Neuron (in vitro differentiated cells): Measurements from ENCODE around the gene BTC.
"Not testable (repeated sequence)": the region's sequence is repeated elsewhere in the genome, so short reads cannot be mapped to it uniquely, and the experiment has no call there.

ENCODE experiments used
- H2AFZ ChIP-seq: one replicate; pipeline ENCODE4 v1.6.1; 2013; ENCODE audit warnings: low read depth, mild to moderate bottlenecking, inconsistent platforms, low read length, moderate library complexity
- H3K27me3 ChIP-seq: one replicate; pipeline ENCODE4 v1.6.1; 2013; ENCODE audit warnings: low read length; ENCODE audit not compliant: insufficient read depth
- H3K36me3 ChIP-seq: one replicate; pipeline ENCODE4 v1.6.1; 2013; ENCODE audit warnings: low read length; ENCODE audit not compliant: insufficient read depth
- H3K4me1 ChIP-seq: one replicate; pipeline ENCODE4 v1.6.1; 2013; ENCODE audit warnings: low read length; ENCODE audit not compliant: insufficient read depth
- H3K4me3 ChIP-seq: 2 replicates; pipeline ENCODE4 v1.5.1; 2013; ENCODE audit warnings: mild to moderate bottlenecking, low read length, moderate library complexity
- H3K9me3 ChIP-seq: one replicate; pipeline ENCODE4 v1.6.1; 2013; ENCODE audit warnings: low read length

BTC gene

DNA sequence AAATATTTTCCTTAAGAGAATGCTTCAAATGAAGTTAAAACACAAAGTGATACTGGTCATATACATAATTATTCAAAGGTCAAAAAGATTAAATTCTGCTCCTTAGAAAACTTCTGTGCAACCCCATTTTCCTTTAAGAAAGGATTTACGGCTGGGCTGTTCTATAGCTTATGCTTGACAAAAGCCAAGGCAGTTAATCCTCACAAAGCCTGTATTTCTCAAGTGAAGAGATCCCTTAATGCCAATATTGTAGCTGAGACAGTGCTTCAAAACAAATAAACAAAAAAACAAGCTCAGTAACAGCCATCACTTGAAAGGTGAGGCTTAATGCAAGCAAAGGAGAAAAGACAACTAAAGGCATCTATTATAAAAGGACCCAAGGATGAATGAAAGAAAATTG is 42.5 kb downstream of the BTC start:
- Histone ChIP-seq H3K27me3 (no peaks in the 10 kb centered on the region), H3K9me3 (no peaks in the 10 kb centered on the region), H3K4me3 (no peak overlapping the region), H3K4me1 (no peaks in the 10 kb centered on the region), H2AFZ (no peak overlapping the region), H3K36me3 (no peaks in the 10 kb centered on the region)

DNA sequence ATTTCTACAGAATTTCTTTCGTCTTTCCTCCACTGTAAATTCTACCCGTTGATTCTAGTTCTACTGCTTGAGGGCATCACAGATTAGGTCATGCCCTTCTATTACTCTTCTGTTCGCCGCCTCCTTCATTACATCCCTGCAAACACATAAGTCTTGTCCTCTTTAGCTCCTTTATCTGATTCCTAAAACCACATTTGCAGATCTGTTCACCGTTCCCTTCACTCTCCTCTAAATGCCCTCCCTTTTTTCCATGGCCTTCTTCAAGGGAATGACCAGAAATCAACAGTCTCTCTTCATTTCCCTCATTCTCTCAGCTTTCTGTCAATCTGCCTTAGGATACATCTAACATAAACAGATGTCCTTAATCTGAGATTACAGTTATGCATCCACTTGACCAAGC is 43.1 kb downstream of the BTC start:
- no peaks in the 10 kb centered on the region for H3K4me1 ChIP-seq
- no peak overlapping the region for H2AFZ ChIP-seq
- no peak overlapping the region for H3K4me3 ChIP-seq
- no peaks in the 10 kb centered on the region for H3K9me3 ChIP-seq
- H3K36me3 ChIP-seq: no peaks in the 10 kb centered on the region
- H3K27me3 ChIP-seq: no peaks in the 10 kb centered on the region

DNA sequence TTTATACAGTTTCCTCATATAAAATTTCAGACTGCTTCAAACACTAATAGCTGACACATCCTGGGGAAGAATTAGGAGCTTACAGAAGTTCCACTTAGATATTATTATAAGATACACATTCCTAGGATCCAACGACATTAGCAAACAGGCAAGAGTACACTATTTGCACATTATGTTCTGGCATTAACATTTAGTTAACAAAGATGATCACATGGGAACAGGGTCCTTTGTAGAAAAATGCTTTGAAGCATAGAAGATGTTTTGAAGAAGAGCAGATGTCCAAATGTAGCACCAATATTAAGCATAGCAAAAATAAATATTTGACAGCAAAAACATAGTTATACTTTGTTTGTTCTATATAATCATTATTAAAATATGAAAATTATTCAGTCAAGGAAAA is 52.1 kb downstream of the BTC start:
- Histone ChIP-seq H3K4me3 (no peak overlapping the region), H3K36me3 (no peaks in the 10 kb centered on the region), H3K27me3 (no peaks in the 10 kb centered on the region), H2AFZ (no peak overlapping the region), H3K4me1 (no peaks in the 10 kb centered on the region), H3K9me3 (no peaks in the 10 kb centered on the region)

DNA sequence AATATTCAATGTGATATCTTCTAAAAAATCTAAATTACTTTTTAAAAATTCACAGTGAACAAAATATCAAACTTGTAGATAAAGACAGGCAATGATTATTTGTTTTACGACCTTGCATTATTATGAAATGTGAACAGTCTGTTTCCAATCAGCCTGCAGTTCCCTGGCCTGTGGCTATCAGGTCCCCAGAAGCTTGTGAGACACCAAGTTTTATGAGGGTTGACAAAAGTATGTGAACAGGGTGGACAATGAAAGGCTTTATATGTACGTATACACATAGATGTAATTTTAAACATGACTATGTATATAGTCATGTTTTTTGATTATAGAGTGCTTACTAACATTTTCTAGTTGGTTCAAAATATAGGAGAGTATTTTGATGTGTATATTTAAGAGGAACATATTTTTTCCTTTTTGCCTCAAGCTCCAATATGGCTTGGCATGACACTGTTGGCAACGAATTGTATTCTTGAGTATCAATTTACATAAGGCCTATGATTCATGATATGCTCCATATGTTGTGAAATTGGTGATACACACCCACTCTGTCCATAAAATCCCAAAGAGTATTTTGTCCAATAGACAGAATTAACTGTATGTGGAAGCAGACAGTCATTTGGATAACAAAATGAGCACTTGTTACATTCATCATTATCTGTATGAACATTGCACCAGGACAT is 55.7 kb downstream of the BTC start:
- Histone ChIP-seq H3K4me3 (no peak overlapping the region), H3K9me3 (no peaks in the 10 kb centered on the region), H2AFZ (no peak overlapping the region), H3K27me3 (no peaks in the 10 kb centered on the region), H3K4me1 (no peaks in the 10 kb centered on the region), H3K36me3 (no peaks in the 10 kb centered on the region)

DNA sequence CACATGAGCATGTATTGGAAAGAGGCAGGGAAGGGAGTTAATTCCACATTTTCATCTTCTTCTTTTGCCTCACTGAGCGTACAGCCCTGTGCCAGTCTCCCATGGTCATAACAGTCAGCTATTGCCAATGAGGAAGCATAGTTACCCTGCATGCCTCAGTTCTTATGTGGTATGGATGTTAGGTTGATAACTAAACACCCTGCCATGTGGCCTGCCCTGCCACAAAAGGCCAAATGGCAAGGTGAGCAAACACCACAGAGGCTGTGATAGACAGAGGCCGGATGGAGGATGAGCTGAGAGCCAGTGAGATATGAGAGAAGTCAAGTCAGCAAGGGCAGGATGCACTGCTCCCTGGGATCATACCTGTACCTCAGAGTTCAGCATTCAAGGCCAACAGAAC is 59.3 kb downstream of the BTC start:
- no peak overlapping the region for H2AFZ ChIP-seq
- no peaks in the 10 kb centered on the region for H3K9me3 ChIP-seq
- no peak overlapping the region for H3K4me3 ChIP-seq
- H3K36me3 ChIP-seq: no peaks in the 10 kb centered on the region
- no peaks in the 10 kb centered on the region for H3K27me3 ChIP-seq
- H3K4me1 ChIP-seq: no peaks in the 10 kb centered on the region

DNA sequence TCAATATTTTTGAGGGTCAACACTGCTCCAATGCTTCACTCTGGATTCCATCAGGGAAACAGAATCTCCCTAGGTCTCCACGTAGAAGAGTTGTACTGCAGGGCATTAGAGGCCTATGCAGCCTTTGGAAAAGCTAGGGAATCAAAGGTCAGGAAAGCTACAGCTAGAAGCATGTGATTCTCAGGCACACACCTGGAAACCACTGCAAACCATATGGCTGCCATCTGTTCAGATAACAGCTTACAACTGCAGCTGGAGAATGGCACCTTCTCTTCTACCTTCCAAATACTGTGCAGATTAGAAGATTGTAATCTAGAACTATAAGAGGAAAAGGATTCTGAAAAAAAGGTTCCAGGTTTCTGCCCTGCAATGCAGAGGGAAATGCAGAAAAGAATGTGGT is 60.6 kb downstream of the BTC start:
- Histone ChIP-seq H3K27me3 (no peaks in the 10 kb centered on the region), H3K4me3 (no peak overlapping the region), H3K36me3 (no peaks in the 10 kb centered on the region), H3K4me1 (no peaks in the 10 kb centered on the region), H3K9me3 (no peaks in the 10 kb centered on the region), H2AFZ (no peak overlapping the region)

DNA sequence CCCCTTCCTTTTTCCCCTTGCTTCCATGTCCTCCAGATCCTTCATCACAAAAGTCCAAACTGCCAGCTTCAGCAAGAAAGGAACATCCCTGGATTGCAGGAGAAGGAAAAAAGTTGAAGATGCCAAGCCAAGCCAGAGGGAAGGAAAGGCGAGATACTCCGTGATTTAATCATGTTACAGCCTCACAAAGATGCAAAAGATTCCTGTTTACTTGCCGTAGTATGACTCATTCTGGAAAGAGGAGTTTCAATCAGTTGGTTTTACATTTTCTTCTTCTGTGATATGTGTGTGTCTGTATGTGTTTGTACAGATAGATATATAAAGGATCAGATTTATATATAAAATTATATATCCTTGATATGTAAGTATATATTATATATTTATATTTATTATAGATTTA is 69.3 kb downstream of the BTC start:
- no peaks in the 10 kb centered on the region for H3K27me3 ChIP-seq
- H3K4me3 ChIP-seq: no peak overlapping the region
- no peak overlapping the region for H2AFZ ChIP-seq

DNA sequence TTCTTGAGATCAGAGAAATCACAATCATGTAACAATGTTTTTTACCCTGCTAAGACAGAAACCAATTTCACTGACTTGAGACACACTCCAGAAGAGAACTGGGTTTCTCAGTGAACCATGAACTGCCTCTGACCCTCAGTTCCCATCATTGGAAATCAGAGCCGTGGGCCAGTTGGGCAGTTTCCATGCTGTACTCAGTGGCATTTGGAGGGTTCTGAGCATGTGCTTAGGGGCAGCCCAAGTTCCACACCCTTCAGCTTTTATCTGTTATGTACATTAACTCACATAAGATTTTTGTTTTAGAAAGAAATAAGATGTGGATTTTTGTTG is 77.9 kb downstream of the BTC start:
- H3K4me3 ChIP-seq: no peak overlapping the region
- H3K36me3 ChIP-seq: no peaks in the 10 kb centered on the region
- H3K4me1 ChIP-seq: no peaks in the 10 kb centered on the region
- no peaks in the 10 kb centered on the region for H3K9me3 ChIP-seq
- H3K27me3 ChIP-seq: no peaks in the 10 kb centered on the region
- no peak overlapping the region for H2AFZ ChIP-seq

More for the DNA sequence above, 69.3 kb downstream of the BTC start:
- Histone ChIP-seq H3K4me1 (no peaks in the 10 kb centered on the region), H3K36me3 (no peaks in the 10 kb centered on the region), H3K9me3 (no peaks in the 10 kb centered on the region)

DNA sequence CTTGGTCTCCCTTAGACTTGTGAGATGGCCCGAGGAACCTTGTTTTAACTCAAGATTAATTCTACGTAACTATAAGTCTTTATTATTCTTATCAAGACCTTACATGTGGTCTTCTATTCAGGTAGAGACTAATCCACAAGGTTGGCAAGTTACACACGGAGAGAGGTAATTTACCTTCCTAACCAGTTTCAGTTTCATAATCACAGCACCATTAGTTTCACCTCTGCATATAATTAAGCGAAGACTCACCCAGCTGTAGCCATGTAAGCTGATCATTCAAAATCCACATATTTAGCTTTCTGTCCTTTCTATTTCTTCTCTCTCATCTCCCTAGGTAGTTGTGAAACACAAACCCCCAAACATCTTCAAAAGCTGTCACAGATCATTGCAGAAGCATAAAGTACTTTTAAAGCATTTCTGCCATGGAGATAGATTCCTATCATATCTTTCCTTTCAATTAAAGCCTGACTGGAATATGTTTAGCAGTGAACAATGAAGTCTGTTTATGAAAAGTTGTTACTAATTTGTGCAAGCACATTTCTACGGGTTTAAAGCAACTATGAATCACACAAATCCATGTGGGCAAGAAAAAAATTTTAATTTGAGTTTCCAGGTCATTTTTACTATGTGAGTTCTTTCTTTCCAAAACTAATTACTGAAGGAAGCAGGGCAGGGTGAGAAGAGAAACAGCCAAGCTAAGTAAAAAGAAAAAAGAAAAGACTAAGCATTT is 78.5 kb downstream of the BTC start:
- H3K27me3 ChIP-seq: no peaks in the 10 kb centered on the region
- H3K4me3 ChIP-seq: no peak overlapping the region
- no peaks in the 10 kb centered on the region for H3K4me1 ChIP-seq
- no peaks in the 10 kb centered on the region for H3K36me3 ChIP-seq
- no peaks in the 10 kb centered on the region for H3K9me3 ChIP-seq
- no peak overlapping the region for H2AFZ ChIP-seq

DNA sequence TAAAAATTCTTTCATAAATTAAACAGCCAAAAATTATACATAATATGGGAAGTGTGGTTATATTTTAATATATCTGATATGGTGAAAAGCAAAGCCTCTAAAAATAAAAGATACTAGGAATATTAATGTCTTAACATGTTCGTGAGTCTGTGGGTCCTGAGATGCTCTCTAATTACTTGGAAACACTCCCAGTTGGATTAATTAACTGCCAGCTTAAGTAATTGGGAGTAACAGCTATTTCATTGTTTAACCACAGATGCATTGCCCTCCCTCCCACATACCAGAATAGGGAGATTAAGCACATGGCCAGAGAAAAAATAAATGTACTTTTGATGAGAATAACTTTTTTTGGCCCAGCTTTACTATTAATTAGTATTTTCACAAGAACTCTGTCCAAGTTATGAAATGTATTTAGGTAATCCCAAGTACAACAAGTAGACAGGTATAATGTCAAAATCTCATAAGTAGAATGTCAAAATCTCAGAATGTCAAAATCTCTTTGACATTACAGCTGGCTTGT is 79.7 kb downstream of the BTC start:
- H3K36me3 ChIP-seq: no peaks in the 10 kb centered on the region
- no peaks in the 10 kb centered on the region for H3K27me3 ChIP-seq
- H3K4me3 ChIP-seq: no peak overlapping the region
- no peak overlapping the region for H2AFZ ChIP-seq
- H3K4me1 ChIP-seq: no peaks in the 10 kb centered on the region
- no peaks in the 10 kb centered on the region for H3K9me3 ChIP-seq

DNA sequence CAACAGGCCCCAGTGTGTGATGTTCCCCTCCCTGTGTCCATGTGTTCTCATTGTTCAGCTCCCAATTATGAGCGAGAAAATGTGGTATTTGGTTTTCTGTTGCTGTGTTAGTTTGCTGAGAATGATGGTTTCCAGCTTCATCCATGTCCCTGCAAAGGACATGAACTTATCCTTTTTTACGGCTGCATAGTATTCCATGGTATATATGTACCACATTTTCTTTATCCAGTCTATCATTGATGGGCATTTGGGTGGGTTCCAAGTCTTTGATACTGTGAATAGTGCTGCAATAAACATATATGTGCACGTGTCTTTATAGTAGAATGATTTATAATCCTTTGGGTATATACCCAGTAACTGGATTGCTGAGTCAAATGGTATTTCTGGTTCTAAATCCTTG is 86.2 kb downstream of the BTC start:
- not testable (repeated sequence) for H3K9me3 ChIP-seq, H3K4me1 ChIP-seq, H3K27me3 ChIP-seq, H2AFZ ChIP-seq, H3K36me3 ChIP-seq, H3K4me3 ChIP-seq
